ENCODE data around the gene ALDOB.

ALDOB gene

GRCh38 chr9:101427957-101428655, 7.5 kb downstream of the ALDOB start:
- no peak for TF ChIP-seq CTCF (conservative IDR thresholded peaks at IDR 0.05)
- no peak overlapping the region for H3K27ac ChIP-seq

GRCh38 chr9:101427358-101427757, 8.2 kb downstream of the ALDOB start:
- H3K27ac ChIP-seq: no peak overlapping the region
- TF ChIP-seq CTCF (conservative IDR thresholded peaks at IDR 0.05): no peak

GRCh38 chr9:101421653-101422065, 13.9 kb downstream of the ALDOB start:
- TF ChIP-seq CTCF (conservative IDR thresholded peaks at IDR 0.05): no peak
- H3K27ac ChIP-seq: no peak overlapping the region

- no peak for TF ChIP-seq CTCF (conservative IDR thresholded peaks at IDR 0.05)
- H3K27ac ChIP-seq: no peak overlapping the region
These were observed 15.7 kb downstream of the ALDOB start for GRCh38 chr9:101419863-101420262.

- no peak overlapping the region for H3K27ac ChIP-seq
- no peak for TF ChIP-seq CTCF (conservative IDR thresholded peaks at IDR 0.05)
These were observed 16.8 kb downstream of the ALDOB start for GRCh38 chr9:101418518-101419430.

GRCh38 chr9:101417977-101418376, 17.6 kb downstream of the ALDOB start:
- no peak overlapping the region for H3K27ac ChIP-seq
- TF ChIP-seq CTCF (conservative IDR thresholded peaks at IDR 0.05): no peak

GRCh38 chr9:101417389-101417788, 18.2 kb downstream of the ALDOB start:
- TF ChIP-seq CTCF (conservative IDR thresholded peaks at IDR 0.05): no peak
- H3K27ac ChIP-seq: no peak overlapping the region

Measured in VCaP (cell line).